ENCODE results near the gene MARK2.
A peak's percentile ranks its signal among the peaks of the same experiment; 100 is the strongest.

Gene MARK2

DNA sequence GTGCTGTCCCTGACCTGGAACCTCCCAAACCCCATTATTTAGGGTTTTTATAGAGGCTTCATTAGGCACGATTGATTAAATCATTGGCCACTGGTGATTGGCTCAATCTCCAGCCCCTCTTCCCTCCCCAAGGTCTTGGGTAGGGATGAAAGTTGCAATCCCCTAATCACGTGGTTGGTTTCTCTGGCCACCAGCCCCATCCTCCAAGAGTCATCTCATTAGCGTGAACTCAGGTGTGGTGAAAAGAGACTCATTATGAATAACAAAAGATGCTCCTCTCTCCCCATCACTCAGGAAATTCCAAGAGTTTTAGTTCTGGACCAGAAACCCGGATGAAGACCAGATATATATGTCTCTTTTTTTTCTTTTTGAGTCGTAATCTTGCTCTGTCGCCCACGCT is 7.6 kb upstream of the MARK2 start:
- no peak for DNase-seq

DNA sequence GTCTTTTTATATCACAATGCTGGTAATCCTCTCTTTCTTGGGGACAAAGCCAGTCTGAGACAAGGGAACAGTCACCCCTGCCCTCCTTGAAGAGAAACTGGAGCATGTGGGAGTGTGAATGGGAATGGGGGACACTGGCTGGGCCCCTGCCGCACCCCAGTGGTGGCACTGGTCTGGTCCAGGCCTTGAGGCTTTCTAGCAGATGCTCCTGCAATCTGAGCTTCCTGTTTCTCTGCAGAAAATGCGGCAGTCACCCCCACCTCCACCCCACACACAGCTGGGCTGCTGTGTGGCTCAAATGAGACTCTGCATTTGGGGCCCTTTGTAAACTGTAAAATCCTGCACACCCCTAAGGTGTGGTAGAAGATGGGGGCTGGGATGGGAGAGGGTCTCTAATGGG is 6.6 kb upstream of the MARK2 start:
- no peak for DNase-seq

- DNase-seq, result no peak
Measured at GRCh38 chr11:63833048-63833447, 5.9 kb upstream of the MARK2 start.

DNA sequence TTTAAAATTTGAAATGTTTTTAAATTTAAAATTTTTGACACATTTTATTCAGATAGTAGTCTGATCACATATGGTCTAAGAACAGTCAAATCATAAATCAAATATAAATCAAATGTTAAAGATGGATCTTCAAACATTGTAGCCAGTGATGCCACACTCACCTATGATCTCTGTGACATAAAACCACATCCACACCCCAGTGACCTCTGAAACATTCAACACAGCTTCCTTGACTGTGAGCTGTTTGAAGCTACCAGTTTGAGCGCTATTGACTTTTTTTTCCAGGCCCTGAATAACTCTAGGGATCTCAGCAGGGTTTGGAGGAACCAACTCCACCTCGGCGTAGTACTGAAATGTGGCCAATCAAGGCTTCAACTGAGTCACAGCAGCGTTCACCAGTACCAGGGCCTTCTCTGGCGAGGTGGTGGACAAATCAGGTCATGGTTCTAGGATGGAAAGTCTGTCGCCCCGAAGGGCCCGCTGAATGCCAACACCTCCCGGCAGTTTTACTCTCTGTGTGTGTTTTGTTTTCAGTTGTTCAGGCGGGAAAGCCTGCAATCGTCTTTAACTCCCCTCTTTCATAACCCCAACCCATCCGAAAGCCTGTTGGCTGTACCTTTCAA is 4.3 kb upstream of the MARK2 start:
- DNase-seq, result no peak

GRCh38 chr11:63835158-63835545 is 3.8 kb upstream of the MARK2 start:
- no peak for DNase-seq

DNA sequence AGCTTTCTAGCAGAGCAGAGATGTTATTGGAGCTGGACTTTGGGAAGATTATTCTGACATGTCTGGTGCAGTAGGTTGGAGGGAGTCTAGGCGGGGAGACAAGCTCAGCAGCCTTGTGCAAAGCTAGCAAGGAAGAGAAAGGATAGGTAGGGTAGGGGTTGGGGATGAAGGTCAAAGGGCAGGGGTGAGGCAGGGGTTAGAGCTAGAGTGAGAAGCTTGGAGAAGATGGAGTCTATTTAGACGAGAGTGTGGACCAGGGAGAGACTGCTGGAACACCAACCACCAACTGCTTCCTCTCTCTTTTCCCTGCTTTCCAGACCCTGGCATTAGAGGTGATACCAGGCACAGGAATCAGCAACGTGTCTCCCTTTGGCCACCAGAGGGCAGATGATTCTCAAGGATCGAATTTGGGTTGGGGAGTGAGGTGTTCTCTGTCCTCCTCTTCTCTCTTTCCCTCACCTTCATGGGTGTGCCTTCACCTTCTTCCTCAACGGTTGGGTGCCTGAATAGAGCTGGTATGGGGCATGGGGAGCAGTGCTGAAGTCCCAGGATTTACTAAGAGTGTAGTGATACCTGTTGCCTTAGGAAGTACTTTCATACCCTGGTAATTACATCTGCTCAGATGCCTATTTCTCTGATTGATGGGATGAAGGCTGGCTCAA is 1.8 kb upstream of the MARK2 start:
- peak; percentile 63 for DNase-seq

- DNase-seq, result no peak
Measured at GRCh38 chr11:63837739-63838138, 1.2 kb upstream of the MARK2 start.

GRCh38 chr11:63838150-63838677 is 696 bp upstream of the MARK2 start:
- DNase-seq, result no peak

DNA sequence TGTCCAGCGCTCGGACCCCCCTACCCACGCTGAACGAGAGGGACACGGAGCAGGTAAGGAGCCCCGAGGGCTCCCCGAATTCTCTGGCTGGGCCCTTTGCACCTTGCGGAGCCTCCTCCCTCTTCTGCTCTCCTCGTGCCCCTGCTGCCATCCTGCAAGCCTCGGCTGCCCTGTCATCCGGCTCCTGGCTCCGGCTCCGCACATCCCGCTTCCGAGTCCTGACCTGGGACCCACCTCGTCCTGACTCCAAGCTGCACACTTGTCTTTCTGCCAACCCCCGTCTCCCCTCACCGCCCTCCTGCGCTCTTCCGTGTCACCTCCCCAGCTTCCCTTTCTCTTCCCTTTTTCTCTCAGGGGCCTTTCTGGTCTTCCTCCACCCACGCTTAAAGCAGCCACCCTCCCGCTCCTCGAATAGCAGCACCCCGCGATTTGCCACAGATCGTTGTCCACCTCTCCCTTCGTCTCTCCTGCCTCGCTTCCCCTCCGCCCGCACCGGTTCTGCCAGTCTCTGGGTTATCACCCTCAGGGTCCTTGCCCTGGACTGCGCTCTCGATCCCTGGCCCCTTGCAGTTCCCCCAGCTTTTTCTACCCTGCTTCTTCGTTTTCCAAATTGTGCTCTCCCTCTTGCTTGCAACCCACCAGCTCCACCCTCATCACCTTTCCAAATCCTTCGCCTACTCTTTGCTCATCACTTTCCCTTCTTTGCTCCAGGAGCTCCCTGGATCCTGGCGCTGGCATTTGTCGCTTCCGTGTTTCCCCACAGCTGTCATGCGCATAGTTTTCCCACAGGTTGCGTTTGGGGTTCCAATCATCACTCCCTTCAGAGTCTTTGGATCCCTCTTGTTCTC is 822 bp downstream of the MARK2 start:
- no peak for DNase-seq

GRCh38 chr11:63840356-63841060 is 1.6 kb downstream of the MARK2 start:
- DNase-seq, result no peak

- no peak for DNase-seq
Measured at GRCh38 chr11:63841554-63841953, 2.6 kb downstream of the MARK2 start.

GRCh38 chr11:63843041-63843440 is 4.1 kb downstream of the MARK2 start:
- DNase-seq, result no peak

DNA sequence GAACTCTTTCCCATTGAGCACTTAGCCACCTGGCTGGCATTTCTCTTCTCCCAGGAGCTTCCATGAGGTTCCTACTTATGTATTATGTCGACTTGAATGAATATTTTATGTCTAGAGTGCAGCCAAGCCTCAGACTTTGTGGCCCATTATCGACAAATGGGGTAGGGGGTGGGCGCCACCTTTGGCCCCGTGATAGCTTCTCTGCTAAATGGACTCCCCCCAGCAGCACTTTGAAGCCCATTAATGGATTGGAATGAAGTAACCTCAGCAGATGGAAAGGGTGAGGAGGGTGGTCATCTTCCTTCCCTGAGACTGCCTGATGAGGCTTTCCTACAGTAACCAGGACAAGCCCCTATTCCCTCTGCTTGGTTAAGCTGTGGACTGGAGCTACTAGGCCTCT is 5.9 kb downstream of the MARK2 start:
- DNase-seq, result no peak

- no peak for DNase-seq
Measured at GRCh38 chr11:63845303-63845702, 6.4 kb downstream of the MARK2 start.

- no peak for DNase-seq
Measured at GRCh38 chr11:63845911-63846310, 7.0 kb downstream of the MARK2 start.

DNA sequence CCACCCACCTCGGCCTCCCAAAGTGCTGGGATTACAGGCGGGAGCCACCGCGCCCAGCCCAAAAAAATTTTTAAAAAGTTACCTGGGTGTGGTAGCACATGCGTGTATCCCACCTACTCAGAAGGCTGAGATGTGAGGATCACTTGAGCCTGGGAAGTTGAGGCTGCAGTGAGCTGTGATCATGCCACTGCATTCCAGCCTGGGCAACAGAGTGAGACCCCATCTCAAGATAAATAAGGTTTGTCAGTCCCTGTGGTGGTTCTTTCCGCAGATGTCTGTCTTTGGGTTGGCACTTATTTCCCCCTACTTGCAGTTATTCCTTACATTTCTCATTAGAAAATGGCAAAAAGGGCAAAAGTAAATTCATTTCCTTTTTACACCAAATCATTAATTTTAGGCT is 8.0 kb downstream of the MARK2 start:
- no peak for DNase-seq

DNA sequence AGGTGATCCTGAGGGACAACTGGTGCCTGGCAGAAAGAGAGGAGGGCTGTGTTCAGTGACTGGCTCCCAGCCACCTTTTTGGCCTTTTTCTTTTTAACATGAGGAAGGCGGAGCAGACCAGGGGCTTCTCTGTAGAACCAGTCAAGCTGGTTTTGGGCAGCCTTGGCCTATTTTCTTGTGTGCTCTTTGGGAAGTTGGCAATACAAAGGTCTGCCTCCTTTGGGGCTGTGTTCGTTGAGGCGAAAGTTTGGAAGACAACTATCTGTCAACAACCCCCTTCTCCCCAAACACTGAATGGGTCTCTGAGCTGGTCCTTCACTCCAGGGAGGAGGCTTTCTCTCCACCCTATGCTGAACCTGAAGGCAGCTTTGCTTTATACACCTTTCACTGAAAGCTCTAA is 8.5 kb downstream of the MARK2 start:
- DNase-seq, result no peak

- DNase-seq, result no peak
Measured at GRCh38 chr11:63849691-63850090, 10.8 kb downstream of the MARK2 start.

DNA sequence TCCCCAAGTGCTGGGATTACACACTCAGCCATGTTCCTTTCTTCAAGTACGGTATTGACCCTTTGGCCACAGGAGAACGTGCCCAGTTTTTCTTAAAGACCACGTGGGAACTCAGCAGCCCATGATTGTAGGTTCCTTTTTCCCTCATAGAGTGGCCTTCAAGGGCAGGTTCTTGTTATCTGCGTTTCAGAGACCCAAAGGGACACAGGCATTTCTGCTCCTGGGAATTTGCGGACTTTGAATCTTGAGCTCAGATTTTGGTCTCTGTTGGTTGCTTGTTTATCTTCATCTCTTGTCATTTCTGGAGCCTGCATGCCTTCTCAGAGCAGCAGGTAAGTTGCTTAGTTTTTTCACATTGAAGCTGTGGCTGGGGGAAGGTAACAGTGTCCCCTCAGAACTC is 12.0 kb downstream of the MARK2 start:
- DNase-seq, result no peak

DNA sequence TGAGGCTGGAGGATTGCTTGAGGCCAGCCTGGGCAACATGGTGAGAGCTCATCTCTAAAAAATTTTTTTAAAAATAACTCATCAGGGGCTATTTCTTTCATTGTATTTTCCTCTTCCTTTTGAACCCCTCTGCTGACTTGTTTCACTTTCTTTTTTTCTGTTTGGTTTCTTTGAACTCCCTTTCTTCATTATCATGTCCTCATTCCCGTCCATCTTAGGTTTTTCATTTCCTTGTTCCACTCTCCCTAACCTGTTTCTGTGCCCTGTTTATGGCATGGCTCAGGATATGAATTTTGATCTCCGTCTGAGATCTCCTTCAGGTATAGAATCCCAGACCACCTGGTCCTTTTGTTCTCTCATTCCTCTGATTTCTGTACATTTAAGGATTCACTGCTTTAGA is 12.5 kb downstream of the MARK2 start:
- DNase-seq, result no peak

- DNase-seq, result no peak
Measured at GRCh38 chr11:63853476-63853875, 14.6 kb downstream of the MARK2 start.

- DNase-seq, result no peak
Measured at GRCh38 chr11:63854696-63855095, 15.8 kb downstream of the MARK2 start.

- no peak for DNase-seq
Measured at GRCh38 chr11:63855975-63856374, 17.1 kb downstream of the MARK2 start.
